HG02678 (cell line): ENCODE measurements around the gene CCDC91.
"Not testable (repeated sequence)": the region's sequence is repeated elsewhere in the genome, so short reads cannot be mapped to it uniquely, and the experiment has no call there.

Experiments
- ATAC-seq: cut with Tn5 transposase; IDR thresholded peaks from one replicate; pipeline ENCODE4 v1.9.1; 2021; ENCODE audit warnings: mild to moderate bottlenecking, moderate library complexity; ENCODE audit not compliant: unreplicated experiment

CCDC91 gene

GRCh38 chr12:28231248-28231647 lies 41.0 kb downstream of the CCDC91 start:
- ATAC-seq: no peak

GRCh38 chr12:28232211-28232928 lies 42.1 kb downstream of the CCDC91 start:
- ATAC-seq: peak; percentile 48

GRCh38 chr12:28234444-28234843 lies 44.2 kb downstream of the CCDC91 start:
- ATAC-seq: no peak

GRCh38 chr12:28235015-28235414 lies 44.8 kb downstream of the CCDC91 start:
- ATAC-seq: no peak

DNA sequence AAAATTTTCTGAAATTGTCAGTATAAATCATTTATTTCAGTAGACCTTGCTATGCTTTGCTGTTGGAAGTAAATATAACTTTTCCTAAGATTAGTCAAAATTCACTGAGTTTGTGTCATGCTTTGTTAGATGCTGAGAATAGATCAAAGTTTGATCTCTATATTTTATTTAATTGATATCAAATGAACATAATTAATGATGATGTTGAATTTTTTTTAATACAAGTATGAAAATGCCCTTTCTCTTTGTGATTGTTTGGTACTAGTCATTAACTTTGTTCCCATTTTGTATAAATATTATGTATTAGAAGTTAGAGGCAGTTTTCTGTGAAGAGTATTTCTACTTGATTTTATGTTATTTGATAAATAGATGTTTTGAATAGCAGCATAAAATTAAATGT lies 45.7 kb downstream of the CCDC91 start:
- no peak for ATAC-seq

- ATAC-seq: no peak
These were observed 47.2 kb downstream of the CCDC91 start for GRCh38 chr12:28237423-28237822.

DNA sequence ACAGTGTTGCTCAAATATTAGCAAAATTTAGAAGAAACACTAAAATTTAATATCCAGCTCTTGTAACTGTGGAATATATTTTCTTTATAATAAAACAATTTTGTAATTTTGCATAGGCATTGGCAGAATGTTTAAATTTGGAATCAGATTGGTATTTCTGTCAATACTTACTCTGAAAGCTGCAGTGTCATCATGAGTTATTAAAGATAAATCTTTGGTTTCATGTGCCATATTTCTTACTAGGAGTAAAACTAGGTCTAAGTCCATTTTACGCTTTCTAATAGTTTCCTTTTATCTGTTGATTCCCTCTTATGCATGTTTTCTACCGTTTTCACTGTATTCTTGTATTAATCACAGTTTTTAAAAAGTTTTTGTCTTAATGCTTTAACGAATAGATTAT lies 49.7 kb downstream of the CCDC91 start:
- ATAC-seq: no peak

- no peak for ATAC-seq
These were observed 50.6 kb downstream of the CCDC91 start for GRCh38 chr12:28240853-28241252.

- no peak for ATAC-seq
These were observed 51.9 kb downstream of the CCDC91 start for GRCh38 chr12:28242129-28242495.

DNA sequence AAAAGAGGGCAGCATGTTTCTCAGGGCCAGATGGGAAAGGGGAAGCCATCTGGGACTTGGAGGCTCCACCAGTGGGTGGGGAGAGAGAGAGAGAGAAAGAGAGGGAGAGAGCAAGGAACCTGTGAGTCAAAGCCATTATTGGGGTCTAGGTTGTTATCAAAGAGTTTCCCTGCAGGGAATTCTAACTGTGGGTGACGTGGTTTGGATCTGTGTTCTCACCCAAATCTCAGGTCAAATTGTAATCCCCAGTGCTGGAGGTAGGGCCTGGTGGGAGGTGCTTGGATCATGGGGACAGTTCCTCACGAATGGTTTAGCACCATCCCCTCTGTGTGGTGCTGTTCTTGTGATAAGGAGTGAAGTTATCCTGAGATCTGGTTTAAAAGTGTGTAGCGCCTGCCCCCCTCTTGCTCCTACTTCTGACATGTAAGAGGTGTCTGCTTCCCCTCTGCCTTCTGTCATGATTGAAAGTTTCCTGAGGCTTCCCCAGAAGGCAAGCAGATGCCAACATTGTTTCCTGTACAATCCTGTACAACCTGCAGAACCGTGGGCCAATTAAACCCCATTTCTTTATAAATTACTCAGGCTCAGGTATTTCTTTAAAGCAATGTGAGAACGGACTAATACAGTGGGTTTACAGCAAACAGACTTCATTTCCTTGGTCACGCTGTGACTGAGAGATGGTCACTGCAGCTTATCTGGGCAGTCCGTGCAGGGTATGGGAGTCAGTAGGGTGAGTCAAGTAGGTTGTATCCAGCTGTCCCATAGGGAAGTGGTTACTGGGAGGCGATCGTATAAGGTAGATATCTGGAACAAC lies 52.4 kb downstream of the CCDC91 start:
- ATAC-seq: no peak

DNA sequence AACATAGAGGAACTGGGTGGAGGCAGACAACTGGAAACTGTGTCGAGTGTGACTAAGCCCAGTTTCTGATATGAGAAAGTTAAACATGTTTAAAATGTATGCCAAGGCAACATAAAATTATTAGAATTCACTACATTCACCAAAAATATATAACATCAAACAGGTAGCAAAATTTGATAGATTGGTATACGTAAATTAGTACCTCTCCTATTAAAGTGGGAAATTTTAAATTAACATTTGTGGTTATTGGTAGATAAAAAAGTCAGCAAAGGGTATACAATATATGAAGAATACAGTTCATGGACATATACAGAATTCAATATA lies 53.0 kb downstream of the CCDC91 start:
- no peak for ATAC-seq

GRCh38 chr12:28247806-28248205 lies 57.5 kb downstream of the CCDC91 start:
- no peak for ATAC-seq

- no peak for ATAC-seq
These were observed 58.4 kb downstream of the CCDC91 start for GRCh38 chr12:28248555-28249145.

DNA sequence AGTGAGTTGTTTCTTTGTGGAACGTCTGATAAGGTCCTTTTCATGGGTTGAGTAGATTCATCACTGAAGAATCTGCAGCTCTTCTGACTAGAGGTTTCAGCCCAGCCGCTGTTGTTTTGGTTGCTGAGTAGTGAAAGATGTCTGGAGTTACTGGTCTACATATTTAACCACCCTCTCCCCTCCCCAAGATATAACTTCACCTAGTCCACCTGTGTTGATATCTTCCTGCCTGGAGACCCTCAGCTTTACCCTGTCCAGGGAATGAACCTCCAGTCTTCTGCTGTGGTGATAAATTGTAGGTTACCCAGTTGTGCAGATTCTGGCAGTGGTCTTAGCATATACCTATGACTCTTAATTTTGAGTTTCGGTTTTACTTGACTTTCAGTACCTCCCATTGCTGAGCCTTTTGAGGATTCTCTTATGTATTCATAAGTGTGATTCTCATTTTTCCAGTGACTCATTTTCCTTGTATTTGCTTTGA lies 62.9 kb downstream of the CCDC91 start:
- peak; percentile 93 for ATAC-seq

DNA sequence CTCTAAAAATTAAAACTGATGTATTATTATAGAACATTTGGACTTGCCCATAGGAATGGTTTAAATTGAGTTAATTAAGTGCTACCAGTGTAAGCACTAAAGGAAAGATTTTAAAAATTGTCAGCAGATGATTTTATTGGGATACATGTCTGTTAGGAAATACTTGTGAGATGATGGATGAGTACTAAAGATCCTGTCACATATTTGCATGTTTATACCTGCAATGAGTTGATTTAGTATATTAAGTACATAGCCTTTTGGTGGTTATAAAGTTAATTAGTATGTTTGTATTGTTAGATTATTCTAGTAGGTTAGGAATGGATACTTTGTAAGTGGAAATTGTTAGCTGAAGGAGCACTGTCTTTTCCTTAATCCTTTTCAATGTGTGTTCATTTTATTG lies 67.2 kb downstream of the CCDC91 start:
- ATAC-seq: no peak

GRCh38 chr12:28258998-28259397 lies 68.7 kb downstream of the CCDC91 start:
- ATAC-seq: no peak

GRCh38 chr12:28265435-28266042 lies 75.3 kb downstream of the CCDC91 start:
- no peak for ATAC-seq

GRCh38 chr12:28267920-28268607 lies 77.8 kb downstream of the CCDC91 start:
- ATAC-seq: not testable (repeated sequence)

- no peak for ATAC-seq
These were observed 78.5 kb downstream of the CCDC91 start for GRCh38 chr12:28268608-28269229.

DNA sequence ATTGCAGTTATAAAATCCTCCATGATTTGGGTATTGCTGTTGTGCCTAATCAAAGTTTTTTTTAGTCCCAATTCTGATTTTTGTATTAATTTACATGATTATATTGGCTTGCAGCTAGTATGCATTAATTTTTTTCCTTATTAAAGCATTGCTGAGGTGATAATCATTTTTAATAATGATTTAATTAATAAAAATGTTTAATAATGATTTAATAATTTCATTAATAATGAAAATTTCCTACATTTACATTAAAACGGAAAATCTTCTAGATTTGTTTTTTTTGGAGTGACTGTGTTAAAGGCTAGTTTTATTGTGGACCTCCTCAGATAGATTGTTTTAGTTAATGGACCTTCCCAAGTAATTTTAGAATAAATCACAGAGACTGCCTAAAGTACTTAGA lies 79.6 kb downstream of the CCDC91 start:
- ATAC-seq: no peak

- ATAC-seq: no peak
These were observed 88.2 kb downstream of the CCDC91 start for GRCh38 chr12:28278499-28278898.
